HUES48 (cell line): ENCODE results near the gene SIAH1.
A peak's percentile ranks its signal among the peaks of the same experiment; 100 is the strongest.

Experiments
- H3K27ac ChIP-seq: one replicate; pipeline ENCODE4 v1.7.0; 2013; ENCODE audit warnings: low read depth, low read length, inconsistent platforms
- H3K27me3 ChIP-seq: 2 replicates; pipeline ENCODE4 v1.6.1; 2013; ENCODE audit warnings: mild to moderate bottlenecking, low read length; ENCODE audit not compliant: control insufficient read depth, insufficient read depth
- H3K36me3 ChIP-seq: 2 replicates; pipeline ENCODE4 v1.6.1; 2013; ENCODE audit warnings: low read length; ENCODE audit not compliant: control insufficient read depth, insufficient read depth
- H3K4me1 ChIP-seq: 2 replicates; pipeline ENCODE4 v1.6.1; 2013; ENCODE audit warnings: mild to moderate bottlenecking, low read length; ENCODE audit not compliant: control insufficient read depth, insufficient read depth
- H3K4me3 ChIP-seq: 2 replicates; pipeline ENCODE4 v1.5.1; 2013; ENCODE audit warnings: mild to moderate bottlenecking, low read depth, low read length
- H3K9ac ChIP-seq: 2 replicates; pipeline ENCODE4 v1.6.1; 2013; ENCODE audit warnings: mild to moderate bottlenecking, low read depth, low read length, moderate library complexity
- H3K9me3 ChIP-seq: 2 replicates; pipeline ENCODE4 v1.6.1; 2013; ENCODE audit warnings: low read length; ENCODE audit not compliant: control insufficient read depth, insufficient read depth

The SIAH1 gene

GRCh38 chr16:48385253-48386150 is at the start of gene SIAH1:
SIAH1 (minus strand) TSS chr16:48385413; CDS start chr16:48362428, 22,985 bp downstream.
- peak within 1 kb of the TSS; percentile 99 for H3K9ac ChIP-seq
- peak within 1 kb of the TSS; percentile 93 for H3K4me3 ChIP-seq
- no peaks in the 10 kb centered on the region for H3K9me3 ChIP-seq
- peak within 1 kb of the TSS; percentile 99 for H3K27ac ChIP-seq
- no peaks in the 10 kb centered on the region for H3K27me3 ChIP-seq
- H3K36me3 ChIP-seq: no peaks in the 10 kb centered on the region
- peaks cover 23% of the 10 kb centered on the region for H3K4me1 ChIP-seq

GRCh38 chr16:48434653-48435317 is 49.6 kb upstream of the SIAH1 start:
- H3K9ac ChIP-seq: no peak overlapping the region
- H3K36me3 ChIP-seq: no peaks in the 10 kb centered on the region
- H3K4me1 ChIP-seq: no peaks in the 10 kb centered on the region
- H3K27me3 ChIP-seq: no peaks in the 10 kb centered on the region
- no peaks in the 10 kb centered on the region for H3K9me3 ChIP-seq
- H3K4me3 ChIP-seq: no peak overlapping the region
- H3K27ac ChIP-seq: no peak overlapping the region

GRCh38 chr16:48433850-48434530 is 48.8 kb upstream of the SIAH1 start:
- H3K36me3 ChIP-seq: no peaks in the 10 kb centered on the region
- no peaks in the 10 kb centered on the region for H3K4me1 ChIP-seq
- no peaks in the 10 kb centered on the region for H3K9me3 ChIP-seq
- no peak overlapping the region for H3K9ac ChIP-seq
- no peaks in the 10 kb centered on the region for H3K27me3 ChIP-seq
- no peak overlapping the region for H3K27ac ChIP-seq
- no peak overlapping the region for H3K4me3 ChIP-seq

GRCh38 chr16:48433116-48433849 is 48.1 kb upstream of the SIAH1 start:
- H3K9ac ChIP-seq: no peak overlapping the region
- H3K9me3 ChIP-seq: no peaks in the 10 kb centered on the region
- no peaks in the 10 kb centered on the region for H3K27me3 ChIP-seq
- H3K36me3 ChIP-seq: no peaks in the 10 kb centered on the region
- no peaks in the 10 kb centered on the region for H3K4me1 ChIP-seq
- H3K4me3 ChIP-seq: no peak overlapping the region
- no peak overlapping the region for H3K27ac ChIP-seq

- Histone ChIP-seq H3K4me3 (no peak overlapping the region), H3K27me3 (no peaks in the 10 kb centered on the region), H3K36me3 (no peaks in the 10 kb centered on the region), H3K27ac (no peak overlapping the region), H3K9ac (no peak overlapping the region), H3K9me3 (no peaks in the 10 kb centered on the region), H3K4me1 (no peaks in the 10 kb centered on the region)
These were observed 46.9 kb upstream of the SIAH1 start for GRCh38 chr16:48432136-48432535.

- H3K4me1 ChIP-seq: no peaks in the 10 kb centered on the region
- no peak overlapping the region for H3K4me3 ChIP-seq
- H3K9me3 ChIP-seq: no peaks in the 10 kb centered on the region
- H3K27me3 ChIP-seq: no peaks in the 10 kb centered on the region
- no peak overlapping the region for H3K27ac ChIP-seq
- no peaks in the 10 kb centered on the region for H3K36me3 ChIP-seq
- no peak overlapping the region for H3K9ac ChIP-seq
These were observed 45.7 kb upstream of the SIAH1 start for GRCh38 chr16:48430890-48431289.

- H3K27me3 ChIP-seq: no peaks in the 10 kb centered on the region
- no peaks in the 10 kb centered on the region for H3K9me3 ChIP-seq
- H3K27ac ChIP-seq: no peak overlapping the region
- H3K36me3 ChIP-seq: no peaks in the 10 kb centered on the region
- no peak overlapping the region for H3K4me3 ChIP-seq
- no peak overlapping the region for H3K9ac ChIP-seq
- no peaks in the 10 kb centered on the region for H3K4me1 ChIP-seq
These were observed 41.3 kb upstream of the SIAH1 start for GRCh38 chr16:48426244-48427141.

GRCh38 chr16:48422537-48422936 is 37.3 kb upstream of the SIAH1 start:
- no peaks in the 10 kb centered on the region for H3K36me3 ChIP-seq
- H3K27me3 ChIP-seq: no peaks in the 10 kb centered on the region
- H3K27ac ChIP-seq: no peak overlapping the region
- H3K4me3 ChIP-seq: no peak overlapping the region
- no peak overlapping the region for H3K9ac ChIP-seq
- H3K4me1 ChIP-seq: no peaks in the 10 kb centered on the region
- no peaks in the 10 kb centered on the region for H3K9me3 ChIP-seq

- Histone ChIP-seq H3K9me3 (no peaks in the 10 kb centered on the region), H3K27ac (no peak overlapping the region), H3K9ac (no peak overlapping the region)
These were observed 36.5 kb upstream of the SIAH1 start for GRCh38 chr16:48421741-48422140.

GRCh38 chr16:48420437-48420836 is 35.2 kb upstream of the SIAH1 start:
- Histone ChIP-seq H3K27me3 (no peaks in the 10 kb centered on the region), H3K36me3 (no peaks in the 10 kb centered on the region), H3K9ac (no peak overlapping the region), H3K27ac (no peak overlapping the region), H3K9me3 (no peaks in the 10 kb centered on the region), H3K4me1 (no peaks in the 10 kb centered on the region), H3K4me3 (no peak overlapping the region)

More at GRCh38 chr16:48421741-48422140, 36.5 kb upstream of the SIAH1 start:
- Histone ChIP-seq H3K27me3 (no peaks in the 10 kb centered on the region), H3K4me1 (no peaks in the 10 kb centered on the region), H3K4me3 (no peak overlapping the region), H3K36me3 (no peaks in the 10 kb centered on the region)
